Adrenal gland (tissue), 12 donors: ENCODE results near the gene CDKL1. TPM values are rescaled to one million over a fixed set of nuclear protein-coding genes. Genes with fewer than 3 reads are reported as not detected.

Source experiments
- DNase-seq, 7 donors: peaks; one replicate each; pipeline ENCODE4 v3.0.0-alpha.2; 2019 to 2020
- H3K27ac ChIP-seq, 5 donors: fragments of 200-600 bp; sonication (generic) in 4 of 5; 1 replicate in 3 of 5; 2 replicates in 2 of 5; pipeline versions ENCODE4 v1.5.1 to v1.8.0; 2016 to 2020; ENCODE audit warnings: mild to moderate bottlenecking in 1 of 5
- H3K27me3 ChIP-seq: fragments of 200-600 bp; 2 replicates; pipeline ENCODE4 v1.8.0; 2021
- H3K36me3 ChIP-seq, 2 donors: fragments of 200-600 bp; replicated peaks in 1 of 2; 1 replicate in 1 of 2; 2 replicates in 1 of 2; pipeline versions ENCODE4 v1.5.1 to v1.8.0; 2018 to 2022
- H3K4me1 ChIP-seq, 2 donors: fragments of 200-600 bp; replicated peaks in 1 of 2; 1 replicate in 1 of 2; 2 replicates in 1 of 2; pipeline versions ENCODE4 v1.5.1 to v1.8.0; 2018 to 2021
- H3K4me3 ChIP-seq, 4 donors: fragments of 200-600 bp; sonication (generic) in 3 of 4; one replicate each; pipeline ENCODE4 v1.5.1; 2016 to 2018
- H3K9me3 ChIP-seq, 3 donors: fragments of 200-600 bp; sonication (generic) in 1 of 3; replicated peaks in 1 of 3; 1 replicate in 2 of 3; 2 replicates in 1 of 3; pipeline versions ENCODE4 v1.5.1 to v1.8.0; 2016 to 2021
- CTCF ChIP-seq, 6 experiments: fragments of 450-650 bp in 4 of 6; fragments of 200-600 bp in 2 of 6; sonication (generic) in 1 of 6; IDR thresholded peaks; 1 replicate in 5 of 6; 2 replicates in 1 of 6; pipeline versions ENCODE4 v1.5.1 to v1.8.0; 2016 to 2021; ENCODE audit warnings: antibody characterized with exemption in 6 of 6, mild to moderate bottlenecking in 2 of 6, moderate library complexity in 1 of 6
- POLR2A ChIP-seq, 2 donors: fragments of 450-650 bp; IDR thresholded peaks; one replicate each; pipeline ENCODE4 v1.6.1; 2017; ENCODE audit warnings: antibody characterized with exemption in 2 of 2, mild to moderate bottlenecking in 2 of 2, moderate library complexity in 1 of 2
- WGBS, 4 donors: extraction: QIAGEN DNeasy Blood & Tissue Kit in 2 of 4; methylation state at CpG; one replicate each; pipeline versions ENCODE4 v1.1.5 to v1.1.7; 2013 to 2017; 5-methylcytosine and 5-hydroxymethylcytosine counted together
- intact Hi-C, 2 donors: fragments of 100-400 bp; cut with DNase I; formaldehyde crosslinking; loops; one replicate each; pipeline versions ENCODE4 v1.14.1 to v1.15.0; 2022 to 2023
- polyA plus RNA-seq, 3 donors: library from polyadenylated mRNA; stranded (reverse); fragments of 200-250 nt in 2 of 3; fragments of 350-450 nt in 1 of 3; fragmentation: Illumina TruSeq in 1 of 3; extraction: RNeasy Lipid Tissue Mini Kit (QIAGEN cat#74804) in 1 of 3; gene quantifications; one replicate each; pipeline ENCODE4 v1.2.3, GENCODE V29; 2013 to 2014
- total RNA-seq, 9 donors: library from RNA; depleted of rRNA in 4 of 9; stranded (reverse); fragments of >200 nt in 4 of 9; fragments of 120-200 nt in 1 of 9; fragmentation: NEBNext Ultra II Directional in 1 of 9; extraction: Animal tissue kit (Norgen Biotek cat#: 25700) in 1 of 9; gene quantifications; one replicate each; pipeline versions ENCODE4 v1.1.0 to v1.2.4, GENCODE V29; 2013 to 2023
- donor health status: healthy with polysubstance abuse.
- donor health status: Bipolar disorder and iron deficiency.
- donor health status: DM: yes; HTN: yes; CAD: no.
- donor health status: DM: no; HTN: no; CAD: no.
- donor health status: DM: no; HTN: no; CAD: no.
- donor health status: DM: yes; HTN: yes; CAD: no.

The CDKL1 gene
- total and polyA plus RNA-seq, 12 donors: 1.5 to 17.2 (median 7.6) TPM

GRCh38 chr14:50343434-50343833 is 53.2 kb downstream of the CDKL1 start:
- Histone ChIP-seq H3K36me3 (no peaks in the 10 kb centered on the region), H3K27ac (no peak overlapping the region), H3K4me1 (peaks cover 7 to 28% of the 10 kb centered on the region in 2 donors), H3K9me3 (no peaks in the 10 kb centered on the region), H3K4me3 (no peak overlapping the region), H3K27me3 (no peaks in the 10 kb centered on the region)
- 79 to 89% (median 85%) methylated on average over 1 of the region's 1 CpG for WGBS, 4 donors
- no peak for TF ChIP-seq CTCF (IDR thresholded peaks at IDR 0.05)
- DNase-seq: no peak
- intact Hi-C loops: no loop called here

GRCh38 chr14:50342221-50343078 is 54.2 kb downstream of the CDKL1 start:
- peak overlapping the region in 4 of 5 donors; percentile 54 to 88 (median 66) for H3K27ac ChIP-seq
- H3K27me3 ChIP-seq: no peaks in the 10 kb centered on the region
- peak overlapping the region in 1 of 4 donors; percentile 53 for H3K4me3 ChIP-seq
- TF ChIP-seq POLR2A (IDR thresholded peaks at IDR 0.05) (peak in 1 of 2 donors; percentile 20), CTCF (IDR thresholded peaks at IDR 0.05) (peak in 5 of 6 experiments; percentile 17 to 60 (median 45))
- no peaks in the 10 kb centered on the region for H3K36me3 ChIP-seq
- intact Hi-C loops: no loop called here
- WGBS, 4 donors: 1 to 10% (median 3%) methylated on average over 6 to 8 of the region's 8 CpGs
- H3K9me3 ChIP-seq: no peaks in the 10 kb centered on the region
- DNase-seq: peak; percentile 75 to 92 (median 83)
- H3K4me1 ChIP-seq: peaks cover 7 to 22% of the 10 kb centered on the region in 2 donors

- intact Hi-C loops: no loop called here
- H3K36me3 ChIP-seq: no peaks in the 10 kb centered on the region
- 91 to 96% (median 92%) methylated on average over 4 to 9 of the region's 9 CpGs for WGBS, 4 donors
- TF ChIP-seq CTCF (IDR thresholded peaks at IDR 0.05) (no peak), POLR2A (IDR thresholded peaks at IDR 0.05) (no peak)
- H3K4me1 ChIP-seq: peaks cover 7 to 31% of the 10 kb centered on the region in 2 donors
- no peaks in the 10 kb centered on the region for H3K9me3 ChIP-seq
- no peak for DNase-seq
- H3K4me3 ChIP-seq: no peak overlapping the region
- H3K27me3 ChIP-seq: no peaks in the 10 kb centered on the region
- no peak overlapping the region for H3K27ac ChIP-seq
These were observed 55.7 kb downstream of the CDKL1 start for GRCh38 chr14:50340963-50341362.

GRCh38 chr14:50340045-50340444 is 56.6 kb downstream of the CDKL1 start:
- Histone ChIP-seq H3K4me3 (no peak overlapping the region), H3K27ac (no peak overlapping the region), H3K4me1 (peaks cover 7 to 40% of the 10 kb centered on the region in 2 donors), H3K27me3 (no peaks in the 10 kb centered on the region), H3K9me3 (no peaks in the 10 kb centered on the region), H3K36me3 (no peaks in the 10 kb centered on the region)
- DNase-seq: no peak
- 91 to 96% (median 94%) methylated on average over 5 of the region's 5 CpGs for WGBS, 4 donors
- no peak for TF ChIP-seq POLR2A (IDR thresholded peaks at IDR 0.05)
- no peak for TF ChIP-seq CTCF (IDR thresholded peaks at IDR 0.05)
- intact Hi-C loops: no loop called here
